Activated CD8-positive, alpha-beta T cell treated with anti-CD3 and anti-CD28 coated beads for 36 hours (primary cell): ENCODE data around the gene SLC16A11. TPM values are rescaled to one million over a fixed set of nuclear protein-coding genes. Genes with fewer than 3 reads are reported as not detected.
A peak's percentile ranks its signal among the peaks of the same experiment; 100 is the strongest.

Source experiments
- ATAC-seq: fragments of 200-7000 bp; cut with Tn5 transposase; one replicate; pipeline ENCODE4 v1.10.0; 2021; ENCODE audit warnings: mild to moderate bottlenecking, moderate library complexity
- CTCF ChIA-PET: fragments of 350-600 bp; sonication (Branson Sonifier 250); formaldehyde crosslinking; loops from one replicate; lab custom pipeline; 2021; ENCODE audit warnings: antibody characterized with exemption; lab: Charles Lee
- POLR2A ChIA-PET: fragments of 350-600 bp; sonication (Branson Sonifier 250); formaldehyde crosslinking; loops from one replicate; lab custom pipeline; 2021; ENCODE audit warnings: antibody characterized with exemption; lab: Charles Lee
- DNase-seq: peaks from one replicate; pipeline ENCODE4 v3.0.0-alpha.2; 2020
- H3K27ac Mint-ChIP-seq: one replicate; pipeline ENCODE4 v1.8.0; 2021; ENCODE audit warnings: mild to moderate bottlenecking, mixed read lengths
- H3K27me3 Mint-ChIP-seq: one replicate; pipeline ENCODE4 v1.8.0; 2021; ENCODE audit warnings: mixed read lengths
- H3K36me3 Mint-ChIP-seq: one replicate; pipeline ENCODE4 v1.8.0; 2021; ENCODE audit warnings: low read depth, mixed read lengths
- H3K4me1 Mint-ChIP-seq: one replicate; pipeline ENCODE4 v1.8.0; 2021; ENCODE audit warnings: low read depth, mixed read lengths
- H3K4me3 Mint-ChIP-seq: one replicate; pipeline ENCODE4 v1.8.0; 2021; ENCODE audit warnings: mild to moderate bottlenecking, moderate library complexity, mixed read lengths
- H3K9me3 Mint-ChIP-seq: one replicate; pipeline ENCODE4 v1.8.0; 2021; ENCODE audit warnings: mixed read lengths
- intact Hi-C: fragments of 100-400 bp; cut with micrococcal nuclease; formaldehyde crosslinking; loops from one replicate; pipeline ENCODE4 v1.10.0; 2022
- total RNA-seq, 2 experiments: library from RNA; stranded (reverse); gene quantifications; one replicate each; pipeline ENCODE4 v1.2.3, GENCODE V29; 2021
- TF ChIP-seq, protein P1 (sequence below): fragments of 200-600 bp; IDR thresholded peaks from one replicate; pipeline ENCODE4 v1.8.0; 2022; ENCODE audit warnings: antibody characterized with exemption, mild to moderate bottlenecking

Gene SLC16A11
- total RNA-seq, 2 experiments from 2014 or later, result 3.1 to 3.4 TPM

DNA sequence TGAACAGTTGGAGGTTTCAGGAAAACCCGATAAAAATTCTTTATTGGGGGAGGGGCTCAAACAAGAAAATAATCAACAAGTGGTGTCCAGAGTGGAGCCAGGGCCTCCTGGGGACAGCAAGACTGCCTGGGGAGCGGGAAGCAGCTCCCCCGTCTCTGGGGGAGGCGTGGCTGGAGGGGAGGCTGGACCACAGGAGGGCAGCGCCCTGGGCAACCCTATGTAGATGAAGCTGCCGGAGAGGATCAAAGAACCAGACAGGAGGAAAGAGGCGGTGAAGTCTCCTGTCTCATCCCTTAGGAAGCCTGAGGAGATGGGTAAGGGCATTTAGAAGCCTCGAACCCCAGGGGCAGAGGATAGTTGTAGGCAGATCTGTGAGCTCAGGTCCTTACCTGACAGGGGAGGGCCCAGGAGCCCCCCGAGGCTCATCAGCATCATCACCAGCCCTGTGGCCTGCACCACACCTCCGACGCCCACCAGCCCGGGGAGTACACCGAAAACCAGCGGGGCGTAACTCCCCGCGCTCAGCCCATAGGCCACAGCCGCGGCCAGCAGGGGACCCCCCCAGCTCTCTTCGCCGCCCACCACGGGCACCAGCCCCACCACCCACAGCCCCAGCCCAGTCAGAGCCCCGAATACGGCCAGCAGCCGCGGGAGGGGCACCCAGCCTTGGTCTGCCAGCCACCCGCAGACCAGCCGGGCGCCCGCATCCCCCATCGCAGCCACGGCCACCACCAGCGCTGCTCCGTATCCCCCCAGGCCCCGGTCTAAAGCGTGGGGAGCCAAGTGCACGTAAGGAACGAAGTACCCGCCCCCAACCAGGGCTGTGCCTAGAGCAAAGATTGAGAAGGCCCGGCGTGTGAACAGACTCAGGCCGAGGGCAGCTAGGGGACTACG, 2.0 kb downstream of the SLC16A11 start:
- DNase-seq (peak; percentile 70), ATAC-seq (peak; percentile 37)
- H3K27me3 Mint-ChIP-seq, result peaks cover 2% of the 10 kb centered on the region
- peak overlapping the region; percentile 77 for H3K4me3 Mint-ChIP-seq
- TF ChIP-seq, protein P1, sequence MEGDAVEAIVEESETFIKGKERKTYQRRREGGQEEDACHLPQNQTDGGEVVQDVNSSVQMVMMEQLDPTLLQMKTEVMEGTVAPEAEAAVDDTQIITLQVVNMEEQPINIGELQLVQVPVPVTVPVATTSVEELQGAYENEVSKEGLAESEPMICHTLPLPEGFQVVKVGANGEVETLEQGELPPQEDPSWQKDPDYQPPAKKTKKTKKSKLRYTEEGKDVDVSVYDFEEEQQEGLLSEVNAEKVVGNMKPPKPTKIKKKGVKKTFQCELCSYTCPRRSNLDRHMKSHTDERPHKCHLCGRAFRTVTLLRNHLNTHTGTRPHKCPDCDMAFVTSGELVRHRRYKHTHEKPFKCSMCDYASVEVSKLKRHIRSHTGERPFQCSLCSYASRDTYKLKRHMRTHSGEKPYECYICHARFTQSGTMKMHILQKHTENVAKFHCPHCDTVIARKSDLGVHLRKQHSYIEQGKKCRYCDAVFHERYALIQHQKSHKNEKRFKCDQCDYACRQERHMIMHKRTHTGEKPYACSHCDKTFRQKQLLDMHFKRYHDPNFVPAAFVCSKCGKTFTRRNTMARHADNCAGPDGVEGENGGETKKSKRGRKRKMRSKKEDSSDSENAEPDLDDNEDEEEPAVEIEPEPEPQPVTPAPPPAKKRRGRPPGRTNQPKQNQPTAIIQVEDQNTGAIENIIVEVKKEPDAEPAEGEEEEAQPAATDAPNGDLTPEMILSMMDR, result no peak
- peak overlapping the region; percentile 85 for H3K27ac Mint-ChIP-seq
- H3K4me1 Mint-ChIP-seq, result peaks cover 44% of the 10 kb centered on the region
- ChIA-PET POLR2A (interaction anchor here (0.8 to 1.5 kb wide), 6 partner anchors 10 to 90 kb away, joined by 3 to 5 read pairs (median 3); no protein-coding TSS in a partner anchor), CTCF (interaction anchor here (0.9 to 2.9 kb wide), 7 partner anchors 10 to 136 kb away, joined by 3 to 9 read pairs (median 4); no protein-coding TSS in a partner anchor)
- H3K9me3 Mint-ChIP-seq, result no peaks in the 10 kb centered on the region
- intact Hi-C loops, result no loop called here
- H3K36me3 Mint-ChIP-seq, result peaks cover 1% of the 10 kb centered on the region

DNA sequence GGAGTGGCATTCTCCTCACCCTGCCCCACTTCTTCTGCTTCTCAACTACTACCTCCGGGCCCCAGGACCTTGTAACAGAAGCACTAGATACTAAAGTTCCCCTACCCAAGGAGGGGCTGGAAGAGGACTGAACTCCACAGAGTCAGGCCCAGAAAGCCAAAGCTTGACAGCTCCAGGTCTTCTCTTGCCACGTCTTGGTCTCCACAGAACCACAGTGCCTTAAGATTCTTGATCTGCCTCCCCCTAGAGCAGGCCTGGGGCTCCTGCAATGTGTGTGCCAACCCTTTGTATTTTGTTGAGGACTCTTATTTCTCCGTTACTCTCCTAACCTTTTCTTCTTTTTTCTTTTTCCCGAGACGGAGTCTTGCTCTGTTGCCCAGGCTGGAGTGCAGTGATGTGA, 4.1 kb downstream of the SLC16A11 start:
- Mint-ChIP-seq H3K4me3 (no peak overlapping the region), H3K36me3 (peaks cover 1% of the 10 kb centered on the region), H3K27me3 (no peaks in the 10 kb centered on the region), H3K9me3 (no peaks in the 10 kb centered on the region), H3K27ac (no peak overlapping the region), H3K4me1 (peaks cover 39% of the 10 kb centered on the region)
- no peak for DNase-seq
- no peak for ATAC-seq
- POLR2A ChIA-PET, result interaction anchor here (1.3 kb wide), 1 partner anchor 17 kb away, joined by 3 read pairs; the partner anchor contains the start of gene BCL6B
- TF ChIP-seq, protein P1, result no peak
- intact Hi-C loops, result no loop called here
- CTCF ChIA-PET, result interaction anchor here (0.9 to 2.9 kb wide), 6 partner anchors 12 to 125 kb away, joined by 3 to 9 read pairs (median 3); no protein-coding TSS in a partner anchor

DNA sequence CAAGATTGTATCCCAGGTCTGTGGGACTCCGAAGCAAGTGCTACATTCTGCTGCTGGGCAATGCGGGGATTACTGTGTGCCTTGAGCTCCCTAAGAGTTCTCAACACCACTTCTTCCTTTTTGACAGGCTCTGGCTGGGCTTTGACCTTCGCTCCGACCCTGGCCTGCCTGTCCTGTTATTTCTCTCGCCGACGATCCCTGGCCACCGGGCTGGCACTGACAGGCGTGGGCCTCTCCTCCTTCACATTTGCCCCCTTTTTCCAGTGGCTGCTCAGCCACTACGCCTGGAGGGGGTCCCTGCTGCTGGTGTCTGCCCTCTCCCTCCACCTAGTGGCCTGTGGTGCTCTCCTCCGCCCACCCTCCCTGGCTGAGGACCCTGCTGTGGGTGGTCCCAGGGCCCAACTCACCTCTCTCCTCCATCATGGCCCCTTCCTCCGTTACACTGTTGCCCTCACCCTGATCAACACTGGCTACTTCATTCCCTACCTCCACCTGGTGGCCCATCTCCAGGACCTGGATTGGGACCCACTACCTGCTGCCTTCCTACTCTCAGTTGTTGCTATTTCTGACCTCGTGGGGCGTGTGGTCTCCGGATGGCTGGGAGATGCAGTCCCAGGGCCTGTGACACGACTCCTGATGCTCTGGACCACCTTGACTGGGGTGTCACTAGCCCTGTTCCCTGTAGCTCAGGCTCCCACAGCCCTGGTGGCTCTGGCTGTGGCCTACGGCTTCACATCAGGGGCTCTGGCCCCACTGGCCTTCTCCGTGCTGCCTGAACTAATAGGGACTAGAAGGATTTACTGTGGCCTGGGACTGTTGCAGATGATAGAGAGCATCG, 5.6 kb downstream of the SLC16A11 start:
- intact Hi-C loops, result no loop called here
- ChIA-PET CTCF (interaction anchor here (0.6 to 1.9 kb wide), 7 partner anchors 8 to 128 kb away, joined by 3 to 7 read pairs (median 3); no protein-coding TSS in a partner anchor), POLR2A (interaction anchor here (1.4 kb wide), 1 partner anchor 26 kb away, joined by 4 read pairs; the partner anchor contains the start of gene RNASEK)
- TF ChIP-seq, protein P1, result no peak
- Mint-ChIP-seq H3K4me1 (peaks cover 44% of the 10 kb centered on the region), H3K4me3 (peak overlapping the region; percentile 23), H3K27ac (peak overlapping the region; percentile 16), H3K36me3 (peaks cover 1% of the 10 kb centered on the region), H3K9me3 (peaks cover 2% of the 10 kb centered on the region), H3K27me3 (no peaks in the 10 kb centered on the region)
- DNase-seq (no peak), ATAC-seq (no peak)

DNA sequence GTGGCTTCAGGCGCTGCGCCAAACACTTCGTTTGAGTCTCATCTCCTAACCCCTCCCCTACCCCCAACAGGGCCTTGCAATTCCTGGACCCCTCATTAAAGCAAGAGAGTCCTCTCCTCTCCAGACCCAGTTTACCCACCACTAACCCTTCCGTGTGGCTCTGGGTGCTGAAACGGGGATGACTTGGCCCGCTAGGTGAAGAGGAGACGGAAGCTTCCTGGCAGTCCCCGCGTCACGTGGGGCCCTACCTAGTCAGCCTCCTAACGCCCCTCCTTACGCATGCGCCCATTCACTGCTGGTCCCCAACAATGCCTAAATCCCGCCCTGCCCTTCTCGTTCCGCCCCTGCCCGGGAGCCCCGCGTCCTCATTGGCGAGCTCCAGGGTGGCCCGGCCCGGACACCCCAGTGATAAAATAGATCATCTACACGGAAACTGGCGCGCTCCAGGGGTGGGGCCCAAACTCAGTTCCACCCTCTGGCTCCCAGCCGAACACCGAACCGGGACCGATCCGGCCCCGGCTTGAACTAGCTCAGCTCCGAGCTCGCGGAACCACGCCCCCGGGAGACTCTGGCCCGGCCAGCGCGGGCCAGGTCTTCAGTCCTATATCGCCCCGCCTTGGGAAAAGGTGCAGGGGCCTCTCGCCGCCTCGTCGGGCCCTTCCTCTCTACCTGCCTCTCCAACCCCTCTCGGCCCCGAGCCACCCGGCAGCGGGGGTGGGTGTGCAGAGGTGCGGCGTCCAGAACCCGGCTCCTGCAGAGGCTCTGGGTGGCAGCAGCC, 8.1 kb downstream of the SLC16A11 start, which contains the start of gene SLC16A13:
SLC16A13 (plus strand) TSS at position 425 of the 778 bp plus-strand sequence. CDS start 368 bp downstream, outside the sequence.
- Mint-ChIP-seq H3K4me1 (peaks cover 47% of the 10 kb centered on the region), H3K27ac (peak within 1 kb of the TSS; percentile 96), H3K36me3 (no peaks in the 10 kb centered on the region), H3K9me3 (peaks cover 2% of the 10 kb centered on the region), H3K27me3 (no peaks in the 10 kb centered on the region), H3K4me3 (peak within 1 kb of the TSS; percentile 93)
- CTCF ChIA-PET, result interaction anchor here (1.0 to 2.5 kb wide), 4 partner anchors 10 to 125 kb away, joined by 3 to 22 read pairs (median 10); partner anchors contain the start of gene BCL6B
- intact Hi-C loops, result no loop called here
- DNase-seq, result peak; percentile 99
- TF ChIP-seq, protein P1, result no peak
- peak; percentile 95 for ATAC-seq
- POLR2A ChIA-PET, result interaction anchor here (0.6 to 1.9 kb wide), 10 partner anchors 9 to 1617 kb away, joined by 3 to 18 read pairs (median 7); partner anchors contain the start of genes NUP88, PHF23 and RNASEK
